ENCODE results near the gene GPC5. TPM values are rescaled to one million over a fixed set of nuclear protein-coding genes. Genes with fewer than 3 reads are reported as not detected.

GPC5 gene
- total RNA-seq, 2 experiments from 2014 or later, result 0.63 to 0.66 TPM

DNA sequence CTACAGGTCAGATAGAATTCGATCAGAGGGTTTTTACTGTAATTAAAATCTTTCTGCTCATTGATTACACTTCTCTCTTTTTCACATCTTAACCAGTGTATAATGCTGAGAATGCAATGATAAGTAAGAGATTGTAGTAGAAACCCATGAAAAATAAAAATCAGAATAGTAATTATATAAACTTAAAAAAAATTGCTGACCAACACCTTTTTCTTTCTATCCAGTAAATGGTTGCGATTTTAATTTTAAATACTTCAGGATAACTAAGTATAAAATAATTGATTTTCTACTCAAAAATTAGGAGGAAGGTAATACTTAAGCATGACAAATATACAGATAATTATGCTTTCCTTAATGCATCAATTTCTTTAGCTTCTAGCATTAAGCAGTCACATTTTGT is 917.6 kb downstream of the GPC5 start:
- ChIA-PET CTCF (no interaction called here), POLR2A (no interaction called here)
- no peaks in the 10 kb centered on the region for H3K27me3 Mint-ChIP-seq
- no peak overlapping the region for H3K27ac Mint-ChIP-seq
- no peaks in the 10 kb centered on the region for H3K36me3 Mint-ChIP-seq (ENCODE audit: low read depth)
- no peak overlapping the region for H3K4me3 Mint-ChIP-seq
- no peak for DNase-seq
- intact Hi-C loops (cut with DNase I, micrococcal nuclease), result no loop called here
- ATAC-seq, result no peak
- no peaks in the 10 kb centered on the region for H3K4me1 Mint-ChIP-seq
- H3K9me3 Mint-ChIP-seq (ENCODE audit: low read depth), result peaks cover 2% of the 10 kb centered on the region

- H3K27ac Mint-ChIP-seq, result no peak overlapping the region
- H3K4me3 Mint-ChIP-seq, result no peak overlapping the region
- no peaks in the 10 kb centered on the region for H3K27me3 Mint-ChIP-seq
- intact Hi-C loops (cut with DNase I, micrococcal nuclease), result no loop called here
- peaks cover 2% of the 10 kb centered on the region for H3K9me3 Mint-ChIP-seq (ENCODE audit: low read depth)
- DNase-seq, result no peak
- H3K4me1 Mint-ChIP-seq, result no peaks in the 10 kb centered on the region
- CTCF ChIA-PET, result no interaction called here
- H3K36me3 Mint-ChIP-seq (ENCODE audit: low read depth), result no peaks in the 10 kb centered on the region
- POLR2A ChIA-PET, result interaction anchor here (0.6 kb wide), 1 partner anchor 744 kb away, joined by 3 read pairs; no protein-coding TSS in a partner anchor
- no peak for ATAC-seq
Measured at GRCh38 chr13:92317066-92317465, 918.6 kb downstream of the GPC5 start.

DNA sequence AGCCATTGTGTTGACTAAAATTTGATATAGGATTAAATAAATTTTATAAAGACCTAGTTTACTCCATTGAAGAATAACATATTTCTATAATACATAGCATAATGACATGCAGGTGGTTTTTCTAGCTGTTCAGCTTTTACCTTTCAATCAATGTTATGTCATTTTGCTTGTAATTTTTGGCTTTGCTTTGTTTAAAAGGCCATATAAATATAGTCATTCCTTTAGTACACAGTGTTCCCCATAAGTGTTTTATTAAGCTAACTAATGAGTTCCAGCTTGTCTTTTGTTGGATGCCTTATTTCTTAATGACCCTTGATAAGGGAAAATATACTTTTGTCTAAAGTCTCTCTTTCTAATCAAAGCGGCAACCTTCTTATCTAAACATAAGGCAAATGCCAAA is 921.9 kb downstream of the GPC5 start:
- Mint-ChIP-seq H3K27me3 (no peaks in the 10 kb centered on the region), H3K9me3 (ENCODE audit: low read depth) (no peaks in the 10 kb centered on the region), H3K36me3 (ENCODE audit: low read depth) (no peaks in the 10 kb centered on the region), H3K4me3 (no peak overlapping the region), H3K4me1 (no peaks in the 10 kb centered on the region), H3K27ac (no peak overlapping the region)
- intact Hi-C loops (cut with DNase I, micrococcal nuclease), result no loop called here
- ChIA-PET POLR2A (no interaction called here), CTCF (no interaction called here)
- DNase-seq (no peak), ATAC-seq (no peak)

GRCh38 chr13:92321174-92321573 is 922.8 kb downstream of the GPC5 start:
- Mint-ChIP-seq H3K9me3 (ENCODE audit: low read depth) (no peaks in the 10 kb centered on the region), H3K27me3 (no peaks in the 10 kb centered on the region), H3K4me1 (no peaks in the 10 kb centered on the region), H3K4me3 (no peak overlapping the region), H3K36me3 (ENCODE audit: low read depth) (no peaks in the 10 kb centered on the region), H3K27ac (no peak overlapping the region)
- DNase-seq (no peak), ATAC-seq (no peak)
- POLR2A ChIA-PET, result no interaction called here
- intact Hi-C loops (cut with DNase I, micrococcal nuclease), result no loop called here
- CTCF ChIA-PET, result no interaction called here

GRCh38 chr13:92345627-92346026 is 947.2 kb downstream of the GPC5 start:
- intact Hi-C loops (cut with DNase I, micrococcal nuclease), result no loop called here
- Mint-ChIP-seq H3K4me1 (no peaks in the 10 kb centered on the region), H3K9me3 (ENCODE audit: low read depth) (peaks cover 9% of the 10 kb centered on the region), H3K27ac (no peak overlapping the region), H3K4me3 (no peak overlapping the region), H3K36me3 (ENCODE audit: low read depth) (no peaks in the 10 kb centered on the region), H3K27me3 (no peaks in the 10 kb centered on the region)
- ChIA-PET CTCF (no interaction called here), POLR2A (no interaction called here)
- ATAC-seq, result no peak
- no peak for DNase-seq

- intact Hi-C loops (cut with DNase I, micrococcal nuclease), result no loop called here
- CTCF ChIA-PET, result no interaction called here
- Mint-ChIP-seq H3K9me3 (ENCODE audit: low read depth) (peaks cover 9% of the 10 kb centered on the region), H3K27me3 (no peaks in the 10 kb centered on the region), H3K4me3 (no peak overlapping the region), H3K27ac (no peak overlapping the region), H3K4me1 (no peaks in the 10 kb centered on the region), H3K36me3 (ENCODE audit: low read depth) (no peaks in the 10 kb centered on the region)
- DNase-seq (no peak), ATAC-seq (no peak)
- POLR2A ChIA-PET, result no interaction called here
Measured at GRCh38 chr13:92346046-92346445, 947.6 kb downstream of the GPC5 start.

DNA sequence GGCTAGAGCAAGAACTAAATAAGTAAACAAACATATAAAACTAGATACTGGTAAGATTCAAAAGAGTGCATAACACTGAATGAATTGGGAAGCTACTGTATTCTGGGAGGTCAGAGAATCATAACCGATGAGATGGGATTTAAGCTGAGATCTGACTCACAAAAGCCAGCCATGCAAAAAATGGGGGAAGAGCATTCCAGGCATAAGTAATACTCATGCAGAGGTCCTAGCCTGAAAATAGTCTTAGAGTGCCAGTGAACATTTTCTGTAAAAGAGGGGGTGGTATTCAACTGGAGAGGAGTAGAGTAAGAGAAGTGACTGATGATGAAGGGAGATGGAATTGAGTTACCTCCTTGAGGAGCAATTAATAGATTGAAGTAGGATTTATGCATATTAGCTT is 956.2 kb downstream of the GPC5 start:
- H3K9me3 Mint-ChIP-seq (ENCODE audit: low read depth), result peaks cover 9% of the 10 kb centered on the region

GRCh38 chr13:92355213-92355612 is 956.8 kb downstream of the GPC5 start:
- intact Hi-C loops (cut with DNase I, micrococcal nuclease), result no loop called here
- no peaks in the 10 kb centered on the region for H3K4me1 Mint-ChIP-seq
- no peaks in the 10 kb centered on the region for H3K36me3 Mint-ChIP-seq (ENCODE audit: low read depth)
- ATAC-seq, result no peak
- no peak for DNase-seq
- peaks cover 8% of the 10 kb centered on the region for H3K9me3 Mint-ChIP-seq (ENCODE audit: low read depth)
- ChIA-PET CTCF (no interaction called here), POLR2A (no interaction called here)
- H3K4me3 Mint-ChIP-seq, result no peak overlapping the region
- no peaks in the 10 kb centered on the region for H3K27me3 Mint-ChIP-seq
- no peak overlapping the region for H3K27ac Mint-ChIP-seq

More for the DNA sequence above, 956.2 kb downstream of the GPC5 start:
- no peaks in the 10 kb centered on the region for H3K36me3 Mint-ChIP-seq (ENCODE audit: low read depth)
- ChIA-PET POLR2A (no interaction called here), CTCF (no interaction called here)
- H3K27ac Mint-ChIP-seq, result no peak overlapping the region
- DNase-seq, result no peak
- no peak overlapping the region for H3K4me3 Mint-ChIP-seq
- no peak for ATAC-seq
- H3K27me3 Mint-ChIP-seq, result no peaks in the 10 kb centered on the region
- H3K4me1 Mint-ChIP-seq, result no peaks in the 10 kb centered on the region
- intact Hi-C loops (cut with DNase I, micrococcal nuclease), result no loop called here

DNA sequence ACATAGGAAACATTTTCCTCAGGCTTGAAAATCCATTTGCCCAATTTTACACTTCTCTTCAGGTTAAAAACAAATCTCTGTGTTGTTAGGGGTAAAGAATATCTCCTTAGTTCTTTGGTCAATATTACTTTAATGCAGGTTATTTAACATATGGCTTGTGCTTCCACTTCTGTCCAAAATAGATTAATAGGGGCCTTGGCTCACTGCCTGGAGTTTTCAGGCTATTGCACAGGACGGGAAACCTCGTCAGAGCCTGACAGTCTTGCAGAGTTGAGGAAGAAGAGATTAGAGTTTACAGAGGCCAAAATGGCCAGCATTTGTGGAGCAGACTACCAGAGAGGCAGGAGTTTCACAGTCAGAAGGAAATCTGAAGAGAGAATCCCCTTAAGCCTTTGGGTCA is 964.3 kb downstream of the GPC5 start:
- intact Hi-C loops (cut with DNase I, micrococcal nuclease), result no loop called here
- no peaks in the 10 kb centered on the region for H3K4me1 Mint-ChIP-seq
- POLR2A ChIA-PET, result no interaction called here
- CTCF ChIA-PET, result no interaction called here
- no peaks in the 10 kb centered on the region for H3K36me3 Mint-ChIP-seq (ENCODE audit: low read depth)
- H3K27me3 Mint-ChIP-seq, result no peaks in the 10 kb centered on the region
- peaks cover 2% of the 10 kb centered on the region for H3K9me3 Mint-ChIP-seq (ENCODE audit: low read depth)
- no peak overlapping the region for H3K4me3 Mint-ChIP-seq
- DNase-seq (no peak), ATAC-seq (no peak)
- H3K27ac Mint-ChIP-seq, result no peak overlapping the region

DNA sequence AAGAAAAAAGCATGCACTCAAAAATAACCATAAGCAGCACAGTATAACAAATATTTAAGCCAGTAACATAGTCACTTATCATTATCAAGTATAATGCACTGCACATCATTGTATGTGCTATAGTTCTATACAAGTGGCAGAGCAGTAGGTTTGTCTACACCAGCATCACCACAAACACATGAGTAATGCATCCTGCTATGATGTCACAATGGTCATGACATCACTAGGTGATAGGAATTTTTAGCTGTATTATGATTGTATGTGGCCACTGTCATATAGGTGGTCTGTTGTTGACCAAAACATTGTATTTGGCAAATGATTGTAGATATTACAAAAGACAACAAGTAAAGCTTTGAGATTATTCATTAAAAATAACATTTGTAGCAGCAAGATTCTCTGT is 967.5 kb downstream of the GPC5 start:
- Mint-ChIP-seq H3K4me3 (no peak overlapping the region), H3K4me1 (no peaks in the 10 kb centered on the region), H3K27ac (no peak overlapping the region), H3K9me3 (ENCODE audit: low read depth) (no peaks in the 10 kb centered on the region), H3K27me3 (no peaks in the 10 kb centered on the region), H3K36me3 (ENCODE audit: low read depth) (no peaks in the 10 kb centered on the region)
- no peak for ATAC-seq
- no peak for DNase-seq
- ChIA-PET POLR2A (no interaction called here), CTCF (no interaction called here)
- intact Hi-C loops (cut with DNase I, micrococcal nuclease), result no loop called here

DNA sequence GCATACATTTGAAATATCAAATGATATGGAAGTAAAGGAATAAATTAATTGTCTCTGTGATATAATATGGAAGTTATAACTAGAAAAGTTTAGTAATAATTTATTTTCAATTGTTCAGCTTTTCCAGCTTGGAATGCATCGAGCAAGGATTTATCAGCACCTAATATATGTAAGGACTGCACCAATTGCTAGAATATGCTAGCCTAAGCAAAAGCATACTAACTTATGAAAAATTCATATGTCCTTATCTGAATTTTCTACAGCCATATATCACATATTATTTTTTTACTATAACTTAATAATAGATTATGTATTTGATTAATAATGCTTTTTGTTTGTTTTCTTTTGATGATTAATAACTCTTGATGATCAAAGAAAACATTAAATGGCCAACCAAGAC is 979.0 kb downstream of the GPC5 start:
- CTCF ChIA-PET, result no interaction called here

DNA sequence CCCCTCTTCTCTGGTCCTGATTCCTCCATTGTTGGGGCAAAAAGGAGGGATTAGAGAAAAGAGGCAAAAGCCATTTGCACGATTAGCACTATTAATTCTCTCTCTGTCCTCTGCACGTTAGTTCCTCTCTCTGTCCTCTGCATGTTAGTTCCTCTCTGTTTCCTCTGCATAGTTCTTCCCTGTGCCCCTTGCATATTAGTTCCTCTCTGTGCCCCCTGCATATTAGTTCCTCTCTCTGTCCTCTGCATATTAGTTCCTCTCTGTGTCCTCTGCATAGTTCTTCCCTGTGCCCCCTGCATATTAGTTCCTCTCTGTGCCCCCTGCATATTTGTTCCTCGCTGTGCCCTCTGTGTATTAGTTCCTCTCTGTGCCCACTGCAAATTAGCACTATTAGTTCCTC is 981.0 kb downstream of the GPC5 start:
- Mint-ChIP-seq H3K27ac (no peak overlapping the region), H3K27me3 (no peaks in the 10 kb centered on the region), H3K4me1 (no peaks in the 10 kb centered on the region), H3K36me3 (ENCODE audit: low read depth) (no peaks in the 10 kb centered on the region), H3K9me3 (ENCODE audit: low read depth) (peaks cover 11% of the 10 kb centered on the region), H3K4me3 (no peak overlapping the region)
- ATAC-seq (no peak), DNase-seq (no peak)
- intact Hi-C loops (cut with DNase I, micrococcal nuclease), result no loop called here
- CTCF ChIA-PET, result no interaction called here
- POLR2A ChIA-PET, result no interaction called here

More for the DNA sequence above, 979.0 kb downstream of the GPC5 start:
- Mint-ChIP-seq H3K9me3 (ENCODE audit: low read depth) (peaks cover 11% of the 10 kb centered on the region), H3K4me3 (no peak overlapping the region), H3K27me3 (no peaks in the 10 kb centered on the region), H3K27ac (no peak overlapping the region), H3K36me3 (ENCODE audit: low read depth) (no peaks in the 10 kb centered on the region), H3K4me1 (no peaks in the 10 kb centered on the region)
- POLR2A ChIA-PET, result no interaction called here
- intact Hi-C loops (cut with DNase I, micrococcal nuclease), result no loop called here
- no peak for DNase-seq
- ATAC-seq, result no peak

DNA sequence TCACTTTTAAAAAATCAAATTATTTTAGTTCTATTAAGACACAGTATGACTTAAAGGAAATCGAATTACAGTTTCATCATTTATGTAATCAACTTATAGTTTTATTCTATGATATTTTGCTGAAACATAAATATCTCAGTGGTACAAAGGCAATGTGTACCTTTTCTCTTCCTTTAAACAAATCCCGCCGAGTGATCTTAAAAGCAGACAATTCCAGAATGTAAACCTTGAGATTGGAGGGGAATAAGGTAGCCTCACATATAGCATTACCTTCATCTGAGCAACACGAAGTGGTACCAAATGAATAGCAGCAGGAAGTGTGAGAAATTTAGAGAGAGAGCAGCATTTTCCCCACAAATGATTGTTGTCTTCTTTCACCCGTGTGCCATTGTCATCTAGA is 986.0 kb downstream of the GPC5 start:
- intact Hi-C loops (cut with DNase I, micrococcal nuclease), result no loop called here
- DNase-seq (no peak), ATAC-seq (no peak)
- H3K9me3 Mint-ChIP-seq (ENCODE audit: low read depth), result peaks cover 8% of the 10 kb centered on the region
- CTCF ChIA-PET, result no interaction called here
- no peak overlapping the region for H3K4me3 Mint-ChIP-seq
- H3K27ac Mint-ChIP-seq, result no peak overlapping the region
- no peaks in the 10 kb centered on the region for H3K36me3 Mint-ChIP-seq (ENCODE audit: low read depth)
- H3K27me3 Mint-ChIP-seq, result no peaks in the 10 kb centered on the region
- POLR2A ChIA-PET, result no interaction called here
- H3K4me1 Mint-ChIP-seq, result no peaks in the 10 kb centered on the region
